Measurements from ENCODE around the gene NCKAP5.

DNA sequence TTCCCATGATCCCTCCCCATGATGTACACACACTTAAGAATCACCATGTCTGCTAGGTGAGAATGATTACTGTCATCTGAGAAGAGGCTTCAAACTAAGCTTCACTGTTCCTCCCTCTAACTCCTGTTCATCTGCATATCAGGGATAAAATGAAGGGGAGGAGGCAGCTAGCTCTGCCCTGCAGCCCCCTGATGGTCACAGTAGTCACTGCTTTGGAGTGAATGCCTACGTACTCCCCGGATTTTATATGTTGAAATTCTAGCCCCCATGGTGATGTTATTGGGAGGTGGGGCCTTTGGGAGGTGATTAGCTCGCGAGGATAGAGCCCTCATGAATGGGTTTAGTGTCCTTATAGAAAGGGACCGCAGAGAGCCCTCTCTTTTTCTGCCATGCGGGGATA is 156.4 kb downstream of the NCKAP5 start:
- TF ChIP-seq CEBPB (IDR thresholded peaks at IDR 0.05), result no peak
- TF ChIP-seq, protein P1, sequence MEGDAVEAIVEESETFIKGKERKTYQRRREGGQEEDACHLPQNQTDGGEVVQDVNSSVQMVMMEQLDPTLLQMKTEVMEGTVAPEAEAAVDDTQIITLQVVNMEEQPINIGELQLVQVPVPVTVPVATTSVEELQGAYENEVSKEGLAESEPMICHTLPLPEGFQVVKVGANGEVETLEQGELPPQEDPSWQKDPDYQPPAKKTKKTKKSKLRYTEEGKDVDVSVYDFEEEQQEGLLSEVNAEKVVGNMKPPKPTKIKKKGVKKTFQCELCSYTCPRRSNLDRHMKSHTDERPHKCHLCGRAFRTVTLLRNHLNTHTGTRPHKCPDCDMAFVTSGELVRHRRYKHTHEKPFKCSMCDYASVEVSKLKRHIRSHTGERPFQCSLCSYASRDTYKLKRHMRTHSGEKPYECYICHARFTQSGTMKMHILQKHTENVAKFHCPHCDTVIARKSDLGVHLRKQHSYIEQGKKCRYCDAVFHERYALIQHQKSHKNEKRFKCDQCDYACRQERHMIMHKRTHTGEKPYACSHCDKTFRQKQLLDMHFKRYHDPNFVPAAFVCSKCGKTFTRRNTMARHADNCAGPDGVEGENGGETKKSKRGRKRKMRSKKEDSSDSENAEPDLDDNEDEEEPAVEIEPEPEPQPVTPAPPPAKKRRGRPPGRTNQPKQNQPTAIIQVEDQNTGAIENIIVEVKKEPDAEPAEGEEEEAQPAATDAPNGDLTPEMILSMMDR (IDR thresholded peaks at IDR 0.05), result no peak
- TF ChIP-seq RFX5 (IDR thresholded peaks at IDR 0.05), result no peak
- TF ChIP-seq POLR2A (IDR thresholded peaks at IDR 0.05; ENCODE audit: low read length), result no peak
- no peak for TF ChIP-seq NR3C1 (IDR thresholded peaks at IDR 0.05)

Data from A549 (cell line).